ENCODE measurements around the gene ZNF664. TPM values are rescaled to one million over a fixed set of nuclear protein-coding genes. Genes with fewer than 3 reads are reported as not detected.

Gene ZNF664
- total and polyA plus RNA-seq, 2 of the 13 experiments (the other 11 are each of a cell fraction or from before 2014, with no cell fraction given) = 43.9 to 56.5 TPM

- no peak for TF ChIP-seq ZBTB40 (IDR thresholded peaks at IDR 0.05)
- no peak for TF ChIP-seq ZBTB40 (CRISPR knock-in tag; IDR thresholded peaks at IDR 0.05)
- no peak for TF ChIP-seq ZNF292 (CRISPR knock-in tag; IDR thresholded peaks at IDR 0.05; ENCODE audit: borderline replicate concordance, low read depth)
- no peak for TF ChIP-seq SRSF9 (IDR thresholded peaks at IDR 0.05; ENCODE audit: borderline replicate concordance, insufficient read depth, low read depth, low read length, poor library complexity, severe bottlenecking)
- no peak for TF ChIP-seq MAFK (conservative IDR thresholded peaks at IDR 0.05 in 1 of 2, IDR thresholded peaks at IDR 0.05 in 1 of 2; ENCODE audit: low read length in 2 of 2)
- no peak for TF ChIP-seq ZNF83 (CRISPR knock-in tag; IDR thresholded peaks at IDR 0.05; ENCODE audit: borderline replicate concordance)
Observed at GRCh38 chr12:123987022-123987421, 14.0 kb downstream of the ZNF664 start (continued).
